ENCODE results near the gene TRPC4AP.
"Not testable (repeated sequence)": the region's sequence is repeated elsewhere in the genome, so short reads cannot be mapped to it uniquely, and the experiment has no call there.

Gene TRPC4AP

DNA sequence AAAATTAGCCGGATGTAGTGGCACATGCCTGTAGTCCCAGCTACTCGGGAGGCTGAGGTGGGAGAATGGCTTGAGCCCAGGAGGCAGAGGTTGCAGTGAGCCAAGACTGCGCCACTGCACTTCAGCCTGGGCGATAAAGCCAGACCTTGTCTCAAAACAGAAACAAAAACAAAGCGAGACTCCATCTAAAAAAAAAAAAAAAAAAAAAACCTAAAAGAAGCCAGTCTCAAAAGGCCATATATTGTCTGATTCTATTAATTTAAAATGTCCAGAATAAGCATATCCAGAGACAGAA is 12.3 kb downstream of the TRPC4AP start:
- H3K27me3 ChIP-seq (ENCODE audit: control insufficient read depth in 1 of 2, insufficient read depth in 2 of 2, low read length in 2 of 2); H3K9me3 ChIP-seq (ENCODE audit: control insufficient read depth in 1 of 2, low read length in 2 of 2); H3K4me1 ChIP-seq (ENCODE audit: control insufficient read depth in 1 of 2, insufficient read depth in 2 of 2, low read length in 2 of 2); H3K4me3 ChIP-seq (ENCODE audit: low read depth in 1 of 2, low read length in 2 of 2); H3K9ac ChIP-seq (ENCODE audit: low read depth in 1 of 2, low read length in 2 of 2); H3K27ac ChIP-seq (ENCODE audit: low read depth, low read length): not testable (repeated sequence)
- H3K36me3 ChIP-seq (ENCODE audit: control insufficient read depth in 1 of 2, insufficient read depth in 2 of 2, low read length in 2 of 2), result peaks cover 14 to 19% of the 10 kb centered on the region in 2 donors

DNA sequence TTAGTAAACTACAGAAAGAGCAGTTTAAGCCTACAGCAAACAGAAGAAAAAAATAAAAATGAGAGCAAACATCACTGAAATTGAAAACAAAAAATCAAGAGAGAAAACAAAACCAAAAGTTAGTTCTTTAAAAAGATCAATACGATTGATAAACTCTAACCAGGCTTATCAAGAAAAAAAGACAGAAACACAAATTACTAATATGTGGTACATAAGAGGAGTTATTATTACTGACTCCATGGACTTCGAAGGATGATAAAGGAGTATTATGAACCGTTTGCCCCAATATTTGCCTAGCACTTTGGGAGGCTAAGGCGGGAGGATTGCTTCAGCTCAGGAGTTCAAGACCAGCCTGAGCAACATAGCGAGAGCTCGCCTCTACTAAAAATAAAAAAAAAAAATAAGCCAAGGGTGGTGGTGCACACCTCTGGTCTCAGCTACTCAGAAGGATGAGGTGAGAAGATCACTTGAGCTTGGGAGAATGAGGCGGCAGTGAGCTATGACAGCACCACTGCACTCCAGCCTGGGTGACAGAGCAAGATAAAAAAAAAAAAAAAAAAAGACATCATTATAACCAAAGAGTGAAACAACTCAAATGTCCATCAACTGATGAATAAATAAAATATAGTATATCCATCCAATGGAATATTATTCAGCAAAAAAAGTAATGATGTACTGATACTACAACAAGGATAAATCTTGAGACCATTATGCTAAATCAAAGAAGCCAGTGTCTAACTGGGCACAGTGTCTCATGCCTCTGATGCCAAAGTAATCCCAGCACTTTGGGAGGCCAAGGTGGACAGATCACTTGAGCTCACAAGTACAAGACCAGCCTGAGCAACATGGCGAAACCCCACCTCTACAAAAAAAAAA is 12.9 kb downstream of the TRPC4AP start:
- H3K4me3 ChIP-seq (ENCODE audit: low read depth in 1 of 2, low read length in 2 of 2), result no peak overlapping the region
- no peak overlapping the region for H3K9ac ChIP-seq (ENCODE audit: low read depth in 1 of 2, low read length in 2 of 2)
- no peaks in the 10 kb centered on the region for H3K27me3 ChIP-seq (ENCODE audit: control insufficient read depth in 1 of 2, insufficient read depth in 2 of 2, low read length in 2 of 2)
- no peak overlapping the region for H3K27ac ChIP-seq (ENCODE audit: low read depth, low read length)
- peaks cover under 1 to 3% of the 10 kb centered on the region in 2 donors for H3K4me1 ChIP-seq (ENCODE audit: control insufficient read depth in 1 of 2, insufficient read depth in 2 of 2, low read length in 2 of 2)
- no peaks in the 10 kb centered on the region for H3K9me3 ChIP-seq (ENCODE audit: control insufficient read depth in 1 of 2, low read length in 2 of 2)
- H3K36me3 ChIP-seq (ENCODE audit: control insufficient read depth in 1 of 2, insufficient read depth in 2 of 2, low read length in 2 of 2), result peaks cover 14 to 16% of the 10 kb centered on the region in 2 donors

DNA sequence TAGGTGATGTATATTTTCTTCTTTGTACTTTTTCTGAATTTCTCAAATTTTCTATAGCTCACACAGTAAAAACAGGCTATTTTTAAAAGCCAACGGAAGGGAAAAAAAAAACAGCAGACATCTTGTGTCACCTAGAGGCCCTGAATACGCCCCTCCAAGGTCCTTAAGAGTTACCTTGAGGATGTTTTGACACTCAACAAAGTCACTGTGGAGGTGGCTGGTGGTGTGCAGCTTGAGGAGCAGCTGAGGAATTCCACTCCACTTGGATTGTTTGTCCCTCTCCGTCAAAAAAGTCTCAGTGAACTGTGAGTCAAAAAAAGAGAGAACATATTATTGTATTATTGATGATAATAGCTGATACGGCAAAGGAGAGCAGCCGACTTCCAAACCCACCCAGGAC is 14.7 kb downstream of the TRPC4AP start:
- H3K9ac ChIP-seq (ENCODE audit: low read depth in 1 of 2, low read length in 2 of 2), result no peak overlapping the region
- no peak overlapping the region for H3K27ac ChIP-seq (ENCODE audit: low read depth, low read length)
- peaks cover 14 to 16% of the 10 kb centered on the region in 2 donors for H3K36me3 ChIP-seq (ENCODE audit: control insufficient read depth in 1 of 2, insufficient read depth in 2 of 2, low read length in 2 of 2)
- H3K27me3 ChIP-seq (ENCODE audit: control insufficient read depth in 1 of 2, insufficient read depth in 2 of 2, low read length in 2 of 2), result no peaks in the 10 kb centered on the region
- H3K9me3 ChIP-seq (ENCODE audit: control insufficient read depth in 1 of 2, low read length in 2 of 2), result no peaks in the 10 kb centered on the region
- peaks cover 0 to 3% of the 10 kb centered on the region in 2 donors for H3K4me1 ChIP-seq (ENCODE audit: control insufficient read depth in 1 of 2, insufficient read depth in 2 of 2, low read length in 2 of 2)
- H3K4me3 ChIP-seq (ENCODE audit: low read depth in 1 of 2, low read length in 2 of 2), result no peak overlapping the region

DNA sequence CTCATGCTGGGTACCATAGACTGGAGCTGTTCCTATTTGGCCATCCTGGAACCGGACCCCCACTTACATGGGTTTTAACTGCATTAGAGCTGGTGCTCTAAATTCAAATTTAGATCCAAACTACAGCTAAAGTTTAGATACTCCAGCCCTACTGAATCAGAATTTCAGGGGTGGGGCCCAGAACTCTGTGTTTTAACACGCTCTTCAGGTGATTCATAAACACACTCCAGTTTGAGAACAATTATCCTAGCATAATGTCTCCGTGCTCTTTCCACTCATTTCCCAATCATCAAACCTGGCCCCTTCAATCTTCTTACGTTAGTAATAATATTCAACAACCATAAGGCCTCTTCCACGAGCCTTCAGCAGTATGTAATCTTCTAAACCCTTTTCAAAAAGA is 15.3 kb downstream of the TRPC4AP start:
- Histone ChIP-seq H3K27ac (ENCODE audit: low read depth, low read length) (no peak overlapping the region), H3K27me3 (ENCODE audit: control insufficient read depth in 1 of 2, insufficient read depth in 2 of 2, low read length in 2 of 2) (no peaks in the 10 kb centered on the region), H3K4me3 (ENCODE audit: low read depth in 1 of 2, low read length in 2 of 2) (no peak overlapping the region), H3K9ac (ENCODE audit: low read depth in 1 of 2, low read length in 2 of 2) (no peak overlapping the region), H3K4me1 (ENCODE audit: control insufficient read depth in 1 of 2, insufficient read depth in 2 of 2, low read length in 2 of 2) (peaks cover 0 to 3% of the 10 kb centered on the region in 2 donors), H3K9me3 (ENCODE audit: control insufficient read depth in 1 of 2, low read length in 2 of 2) (no peaks in the 10 kb centered on the region), H3K36me3 (ENCODE audit: control insufficient read depth in 1 of 2, insufficient read depth in 2 of 2, low read length in 2 of 2) (peaks cover 14 to 16% of the 10 kb centered on the region in 2 donors)

DNA sequence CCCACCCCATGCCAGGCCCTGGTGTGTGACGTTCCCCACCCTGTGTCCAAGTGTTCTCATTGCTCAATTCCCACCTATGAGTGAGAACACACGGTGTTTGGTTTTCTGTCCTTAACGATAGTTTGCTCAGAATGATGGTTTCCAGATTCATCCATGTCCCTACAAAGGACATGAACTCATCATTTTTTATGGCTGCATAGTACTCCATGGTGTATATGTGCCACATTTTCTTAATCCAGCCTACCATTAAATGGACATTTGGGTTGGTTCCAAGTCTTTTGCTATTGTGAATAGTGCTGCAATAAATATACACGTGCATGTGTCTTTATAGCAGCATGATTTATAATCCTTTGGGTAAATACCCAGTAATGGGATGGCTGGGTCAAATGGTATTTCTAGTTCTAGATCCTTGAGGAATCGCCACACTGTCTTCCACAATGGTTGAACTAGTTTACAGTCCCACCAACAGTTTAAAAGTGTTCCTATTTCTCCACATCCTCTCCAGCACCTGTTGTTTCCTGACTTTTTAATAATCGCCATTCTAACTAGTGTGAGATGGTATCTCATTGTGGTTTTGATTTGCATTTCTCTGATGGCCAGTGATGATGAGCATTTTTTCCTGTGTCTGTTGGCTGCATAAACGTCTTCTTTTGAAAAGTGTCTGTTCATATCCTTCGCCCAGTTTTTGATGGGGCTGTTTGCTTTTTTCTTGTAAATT is 21.0 kb downstream of the TRPC4AP start:
- not testable (repeated sequence) for H3K9me3 ChIP-seq (ENCODE audit: control insufficient read depth in 1 of 2, low read length in 2 of 2); H3K27me3 ChIP-seq (ENCODE audit: control insufficient read depth in 1 of 2, insufficient read depth in 2 of 2, low read length in 2 of 2); H3K4me3 ChIP-seq (ENCODE audit: low read depth in 1 of 2, low read length in 2 of 2); H3K27ac ChIP-seq (ENCODE audit: low read depth, low read length); H3K4me1 ChIP-seq (ENCODE audit: control insufficient read depth in 1 of 2, insufficient read depth in 2 of 2, low read length in 2 of 2); H3K9ac ChIP-seq (ENCODE audit: low read depth in 1 of 2, low read length in 2 of 2)
- H3K36me3 ChIP-seq (ENCODE audit: control insufficient read depth in 1 of 2, insufficient read depth in 2 of 2, low read length in 2 of 2), result peaks cover 4 to 13% of the 10 kb centered on the region in 2 donors

DNA sequence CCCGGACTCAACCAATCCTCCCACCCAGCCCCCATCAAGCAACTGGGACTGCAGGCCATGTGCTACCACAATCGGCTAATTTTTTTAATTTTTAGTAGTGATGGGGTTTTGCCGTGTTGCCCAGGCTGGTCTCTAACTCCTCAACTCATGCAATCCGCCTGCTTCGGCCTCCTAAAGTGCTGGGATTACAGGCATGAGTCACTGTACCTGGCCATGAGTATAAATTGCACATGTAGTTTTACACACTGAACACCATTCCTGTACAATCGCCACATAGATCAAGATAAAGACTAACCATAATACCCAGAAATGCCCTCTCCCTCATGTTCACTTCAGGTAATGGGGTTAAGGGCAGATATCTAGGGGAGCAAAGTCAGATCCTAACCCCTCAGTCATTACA is 26.4 kb downstream of the TRPC4AP start:
- H3K27me3 ChIP-seq (ENCODE audit: control insufficient read depth in 1 of 2, insufficient read depth in 2 of 2, low read length in 2 of 2), result no peaks in the 10 kb centered on the region
- H3K9me3 ChIP-seq (ENCODE audit: control insufficient read depth in 1 of 2, low read length in 2 of 2), result no peaks in the 10 kb centered on the region
- no peak overlapping the region for H3K9ac ChIP-seq (ENCODE audit: low read depth in 1 of 2, low read length in 2 of 2)
- no peak overlapping the region for H3K4me3 ChIP-seq (ENCODE audit: low read depth in 1 of 2, low read length in 2 of 2)
- H3K27ac ChIP-seq (ENCODE audit: low read depth, low read length), result no peak overlapping the region
- H3K4me1 ChIP-seq (ENCODE audit: control insufficient read depth in 1 of 2, insufficient read depth in 2 of 2, low read length in 2 of 2), result no peaks in the 10 kb centered on the region
- H3K36me3 ChIP-seq (ENCODE audit: control insufficient read depth in 1 of 2, insufficient read depth in 2 of 2, low read length in 2 of 2), result peaks cover 4 to 22% of the 10 kb centered on the region in 2 donors

- Histone ChIP-seq H3K4me3 (ENCODE audit: low read depth in 1 of 2, low read length in 2 of 2) (no peak overlapping the region), H3K4me1 (ENCODE audit: control insufficient read depth in 1 of 2, insufficient read depth in 2 of 2, low read length in 2 of 2) (no peaks in the 10 kb centered on the region), H3K9ac (ENCODE audit: low read depth in 1 of 2, low read length in 2 of 2) (no peak overlapping the region), H3K27me3 (ENCODE audit: control insufficient read depth in 1 of 2, insufficient read depth in 2 of 2, low read length in 2 of 2) (no peaks in the 10 kb centered on the region), H3K36me3 (ENCODE audit: control insufficient read depth in 1 of 2, insufficient read depth in 2 of 2, low read length in 2 of 2) (peaks cover 4 to 22% of the 10 kb centered on the region in 2 donors), H3K27ac (ENCODE audit: low read depth, low read length) (no peak overlapping the region), H3K9me3 (ENCODE audit: control insufficient read depth in 1 of 2, low read length in 2 of 2) (no peaks in the 10 kb centered on the region)
Measured at GRCh38 chr20:35065181-35065580, 27.4 kb downstream of the TRPC4AP start.

- Histone ChIP-seq H3K9me3 (ENCODE audit: control insufficient read depth in 1 of 2, low read length in 2 of 2) (no peaks in the 10 kb centered on the region), H3K27ac (ENCODE audit: low read depth, low read length) (no peak overlapping the region), H3K9ac (ENCODE audit: low read depth in 1 of 2, low read length in 2 of 2) (no peak overlapping the region), H3K4me1 (ENCODE audit: control insufficient read depth in 1 of 2, insufficient read depth in 2 of 2, low read length in 2 of 2) (no peaks in the 10 kb centered on the region), H3K27me3 (ENCODE audit: control insufficient read depth in 1 of 2, insufficient read depth in 2 of 2, low read length in 2 of 2) (no peaks in the 10 kb centered on the region), H3K36me3 (ENCODE audit: control insufficient read depth in 1 of 2, insufficient read depth in 2 of 2, low read length in 2 of 2) (peaks cover 4 to 19% of the 10 kb centered on the region in 2 donors), H3K4me3 (ENCODE audit: low read depth in 1 of 2, low read length in 2 of 2) (no peak overlapping the region)
Measured at GRCh38 chr20:35063168-35063567, 29.4 kb downstream of the TRPC4AP start.

GRCh38 chr20:35062478-35062877 is 30.1 kb downstream of the TRPC4AP start:
- no peak overlapping the region for H3K4me3 ChIP-seq (ENCODE audit: low read depth in 1 of 2, low read length in 2 of 2)
- no peak overlapping the region for H3K27ac ChIP-seq (ENCODE audit: low read depth, low read length)
- H3K36me3 ChIP-seq (ENCODE audit: control insufficient read depth in 1 of 2, insufficient read depth in 2 of 2, low read length in 2 of 2), result peaks cover 2 to 12% of the 10 kb centered on the region in 2 donors
- no peaks in the 10 kb centered on the region for H3K27me3 ChIP-seq (ENCODE audit: control insufficient read depth in 1 of 2, insufficient read depth in 2 of 2, low read length in 2 of 2)
- no peaks in the 10 kb centered on the region for H3K9me3 ChIP-seq (ENCODE audit: control insufficient read depth in 1 of 2, low read length in 2 of 2)
- no peak overlapping the region for H3K9ac ChIP-seq (ENCODE audit: low read depth in 1 of 2, low read length in 2 of 2)
- H3K4me1 ChIP-seq (ENCODE audit: control insufficient read depth in 1 of 2, insufficient read depth in 2 of 2, low read length in 2 of 2), result no peaks in the 10 kb centered on the region

- Histone ChIP-seq H3K9me3 (ENCODE audit: control insufficient read depth in 1 of 2, low read length in 2 of 2) (no peaks in the 10 kb centered on the region), H3K4me1 (ENCODE audit: control insufficient read depth in 1 of 2, insufficient read depth in 2 of 2, low read length in 2 of 2) (peaks cover 0 to 4% of the 10 kb centered on the region in 2 donors), H3K9ac (ENCODE audit: low read depth in 1 of 2, low read length in 2 of 2) (no peak overlapping the region), H3K4me3 (ENCODE audit: low read depth in 1 of 2, low read length in 2 of 2) (no peak overlapping the region), H3K36me3 (ENCODE audit: control insufficient read depth in 1 of 2, insufficient read depth in 2 of 2, low read length in 2 of 2) (peaks cover 3 to 5% of the 10 kb centered on the region in 2 donors), H3K27me3 (ENCODE audit: control insufficient read depth in 1 of 2, insufficient read depth in 2 of 2, low read length in 2 of 2) (no peaks in the 10 kb centered on the region), H3K27ac (ENCODE audit: low read depth, low read length) (no peak overlapping the region)
Measured at GRCh38 chr20:35060168-35060567, 32.4 kb downstream of the TRPC4AP start.
